ENCODE results near the gene PLA2G4E.

Gene PLA2G4E

GRCh38 chr15:42056934-42057798, 36.3 kb upstream of the PLA2G4E start:
- CTCF ChIA-PET, result interaction anchor here (0.6 to 7.9 kb wide), 16 partner anchors 8 to 284 kb away, joined by 3 to 169 read pairs (median 4); partner anchors contain the start of gene EHD4
- TF ChIP-seq CTCF (IDR thresholded peaks at IDR 0.05; ENCODE audit: insufficient read depth, low read length, missing control alignments), result peak; percentile 59
- no peak for DNase-seq (ENCODE audit: low read depth, low spot score)
- peak overlapping the region; percentile 38 for H3K4me3 ChIP-seq (ENCODE audit: low read depth, low read length)
- POLR2A ChIA-PET, result no interaction called here

- TF ChIP-seq CTCF (IDR thresholded peaks at IDR 0.05; ENCODE audit: insufficient read depth, low read length, missing control alignments), result no peak
- POLR2A ChIA-PET, result no interaction called here
- CTCF ChIA-PET, result interaction anchor here (0.9 to 7.9 kb wide), 7 partner anchors 8 to 264 kb away, joined by 3 to 169 read pairs (median 12); no protein-coding TSS in a partner anchor
Observed at GRCh38 chr15:42053914-42054313, 33.1 kb upstream of the PLA2G4E start.

GRCh38 chr15:42053010-42053409, 32.2 kb upstream of the PLA2G4E start:
- H3K4me3 ChIP-seq (ENCODE audit: low read depth, low read length), result no peak overlapping the region
- ChIA-PET CTCF (interaction anchor here (1.0 to 7.9 kb wide), 6 partner anchors 9 to 85 kb away, joined by 3 to 169 read pairs (median 18); no protein-coding TSS in a partner anchor), POLR2A (no interaction called here)
- no peak for DNase-seq (ENCODE audit: low read depth, low spot score)
- TF ChIP-seq CTCF (IDR thresholded peaks at IDR 0.05; ENCODE audit: insufficient read depth, low read length, missing control alignments), result no peak

More at GRCh38 chr15:42053914-42054313, 33.1 kb upstream of the PLA2G4E start:
- no peak for DNase-seq (ENCODE audit: low read depth, low spot score)
- no peak overlapping the region for H3K4me3 ChIP-seq (ENCODE audit: low read depth, low read length)

GRCh38 chr15:42050484-42051255, 29.8 kb upstream of the PLA2G4E start:
- no peak overlapping the region for H3K4me3 ChIP-seq (ENCODE audit: low read depth, low read length)
- no peak for TF ChIP-seq CTCF (IDR thresholded peaks at IDR 0.05; ENCODE audit: insufficient read depth, low read length, missing control alignments)
- DNase-seq (ENCODE audit: low read depth, low spot score), result no peak
- POLR2A ChIA-PET, result no interaction called here
- CTCF ChIA-PET, result interaction anchor here (0.9 to 7.9 kb wide), 7 partner anchors 8 to 108 kb away, joined by 3 to 169 read pairs (median 12); no protein-coding TSS in a partner anchor

GRCh38 chr15:42048821-42049200, 28.0 kb upstream of the PLA2G4E start:
- H3K4me3 ChIP-seq (ENCODE audit: low read depth, low read length), result no peak overlapping the region
- TF ChIP-seq CTCF (IDR thresholded peaks at IDR 0.05; ENCODE audit: insufficient read depth, low read length, missing control alignments), result no peak
- POLR2A ChIA-PET, result no interaction called here
- no peak for DNase-seq (ENCODE audit: low read depth, low spot score)
- CTCF ChIA-PET, result interaction anchor here (0.8 to 1.7 kb wide), 4 partner anchors 8 to 59 kb away, joined by 3 to 7 read pairs (median 4); no protein-coding TSS in a partner anchor
